SK-N-SH treated with all-trans-retinoic acid at 6 μM for 48 hours (cell line): Measurements from ENCODE around the gene TBC1D4.

ENCODE experiments used
- ATAC-seq: fragments of 200-7000 bp; cut with Tn5 transposase; 3 replicates; pipeline ENCODE4 v1.9.1; 2020; ENCODE audit warnings: mild to moderate bottlenecking, moderate library complexity
- ARNTL ChIP-seq: fragments of 450-650 bp; formaldehyde crosslinking; IDR thresholded peaks from 2 replicates; pipeline ENCODE4 v1.5.0; 2020; ENCODE audit warnings: low read depth, mild to moderate bottlenecking, moderate library complexity, borderline replicate concordance
- BACH2 ChIP-seq: fragments of 250-450 bp; sonication (Bioruptor Pico); IDR thresholded peaks from 2 replicates; pipeline ENCODE4 v1.9.0; 2021; ENCODE audit warnings: mild to moderate bottlenecking, borderline replicate concordance
- CSDC2 ChIP-seq: fragments of 250-450 bp; sonication (Bioruptor Pico); IDR thresholded peaks from 2 replicates; pipeline ENCODE4 v1.5.0; 2020; ENCODE audit warnings: mild to moderate bottlenecking, moderate library complexity
- ESRRG ChIP-seq: fragments of 250-450 bp; sonication (Bioruptor Pico); IDR thresholded peaks from 2 replicates; pipeline ENCODE4 v1.6.1; 2021; ENCODE audit warnings: mild to moderate bottlenecking
- GLIS3 ChIP-seq: fragments of 250-450 bp; sonication (Bioruptor Pico); IDR thresholded peaks from 2 replicates; pipeline ENCODE4 v1.5.0; 2020; ENCODE audit warnings: mild to moderate bottlenecking, moderate library complexity
- ISL1 ChIP-seq: fragments of 250-450 bp; sonication (Bioruptor Pico); IDR thresholded peaks from 2 replicates; pipeline ENCODE4 v2.1.2; 2022; ENCODE audit warnings: mild to moderate bottlenecking, moderate library complexity
- OSR1 ChIP-seq: fragments of 250-450 bp; sonication (Bioruptor Pico); IDR thresholded peaks from 2 replicates; pipeline ENCODE4 v1.8.0; 2022; ENCODE audit warnings: moderate library complexity, mild to moderate bottlenecking, inconsistent platforms
- PATZ1 ChIP-seq: fragments of 250-450 bp; sonication (Bioruptor Pico); IDR thresholded peaks from 2 replicates; pipeline ENCODE4 v1.8.0; 2020; ENCODE audit warnings: mild to moderate bottlenecking, moderate library complexity, borderline replicate concordance
- POU6F1 ChIP-seq: fragments of 250-450 bp; sonication (Bioruptor Pico); IDR thresholded peaks from 2 replicates; pipeline ENCODE4 v1.8.0; 2021; ENCODE audit warnings: low read depth, mild to moderate bottlenecking, moderate library complexity, borderline replicate concordance
- PPARA ChIP-seq: fragments of 250-450 bp; sonication (Bioruptor Pico); IDR thresholded peaks from 2 replicates; pipeline ENCODE4 v1.5.0; 2020; ENCODE audit warnings: mild to moderate bottlenecking, borderline replicate concordance
- RARB ChIP-seq: fragments of 250-450 bp; sonication (Bioruptor Pico); IDR thresholded peaks from 2 replicates; pipeline ENCODE4 v1.8.0; 2021; ENCODE audit warnings: mild to moderate bottlenecking, moderate library complexity
- SNAI2 ChIP-seq: fragments of 250-450 bp; sonication (Bioruptor Pico); IDR thresholded peaks from 2 replicates; pipeline ENCODE4 v1.5.0; 2020; ENCODE audit warnings: mild to moderate bottlenecking, moderate library complexity
- TCF4 ChIP-seq: fragments of 250-450 bp; sonication (Bioruptor Pico); IDR thresholded peaks from 2 replicates; pipeline ENCODE4 v1.8.0; 2021; ENCODE audit warnings: mild to moderate bottlenecking, moderate library complexity, borderline replicate concordance
- TOX ChIP-seq: fragments of 250-450 bp; sonication (Bioruptor Pico); IDR thresholded peaks from 2 replicates; pipeline ENCODE4 v1.8.0; 2021; ENCODE audit warnings: mild to moderate bottlenecking, moderate library complexity, borderline replicate concordance
- ZC3H10 ChIP-seq: fragments of 250-450 bp; sonication (Bioruptor Pico); IDR thresholded peaks from 2 replicates; pipeline ENCODE4 v1.5.1; 2021; ENCODE audit warnings: mild to moderate bottlenecking, moderate library complexity
- ZFP3 ChIP-seq: fragments of 250-450 bp; sonication (Bioruptor Pico); IDR thresholded peaks from 2 replicates; pipeline ENCODE4 v1.5.0; 2020; ENCODE audit warnings: mild to moderate bottlenecking, moderate library complexity
- ZFP30 ChIP-seq: fragments of 450-650 bp; formaldehyde crosslinking; IDR thresholded peaks from 2 replicates; pipeline ENCODE4 v1.5.0; 2022; ENCODE audit warnings: mild to moderate bottlenecking, moderate library complexity
- ZNF565 ChIP-seq: fragments of 450-650 bp; formaldehyde crosslinking; conservative IDR thresholded peaks from 2 replicates; pipeline ENCODE4 v1.5.0; 2020; ENCODE audit warnings: low read depth, mild to moderate bottlenecking, moderate library complexity
- ZNF70 ChIP-seq: fragments of 450-650 bp; formaldehyde crosslinking; IDR thresholded peaks from 2 replicates; pipeline ENCODE4 v1.5.0; 2020; ENCODE audit warnings: mild to moderate bottlenecking, moderate library complexity
- ZNF8 ChIP-seq: fragments of 450-650 bp; formaldehyde crosslinking; IDR thresholded peaks from 2 replicates; pipeline ENCODE4 v1.5.0; 2020; ENCODE audit warnings: mild to moderate bottlenecking, moderate library complexity
- TF ChIP-seq, protein P1 (sequence below): fragments of 250-450 bp; sonication (Bioruptor Pico); IDR thresholded peaks from 2 replicates; pipeline ENCODE4 v1.5.1; 2020; ENCODE audit warnings: low read depth, mild to moderate bottlenecking, moderate library complexity
- TF ChIP-seq, protein P2 (sequence below): fragments of 250-450 bp; sonication (Bioruptor Pico); IDR thresholded peaks from 2 replicates; pipeline ENCODE4 v1.5.1; 2021; ENCODE audit warnings: mild to moderate bottlenecking, moderate library complexity

The TBC1D4 gene

GRCh38 chr13:75319254-75319653 lies 162.7 kb downstream of the TBC1D4 start:
- TF ChIP-seq CSDC2 (no peak), ZC3H10 (CRISPR knock-in tag) (no peak), RARB (CRISPR knock-in tag) (no peak), PPARA (CRISPR knock-in tag) (no peak), GLIS3 (CRISPR knock-in tag) (no peak), ZFP30 (CRISPR knock-in tag) (no peak), ESRRG (CRISPR knock-in tag) (no peak), ZNF8 (no peak), OSR1 (CRISPR knock-in tag) (no peak), SNAI2 (CRISPR knock-in tag) (no peak), ZFP3 (CRISPR knock-in tag) (no peak), POU6F1 (CRISPR knock-in tag) (no peak), ARNTL (CRISPR knock-in tag) (no peak), ZNF565 (CRISPR knock-in tag) (no peak), BACH2 (no peak), ZNF70 (CRISPR knock-in tag) (no peak), PATZ1 (CRISPR knock-in tag) (no peak)
- TF ChIP-seq, protein P1, sequence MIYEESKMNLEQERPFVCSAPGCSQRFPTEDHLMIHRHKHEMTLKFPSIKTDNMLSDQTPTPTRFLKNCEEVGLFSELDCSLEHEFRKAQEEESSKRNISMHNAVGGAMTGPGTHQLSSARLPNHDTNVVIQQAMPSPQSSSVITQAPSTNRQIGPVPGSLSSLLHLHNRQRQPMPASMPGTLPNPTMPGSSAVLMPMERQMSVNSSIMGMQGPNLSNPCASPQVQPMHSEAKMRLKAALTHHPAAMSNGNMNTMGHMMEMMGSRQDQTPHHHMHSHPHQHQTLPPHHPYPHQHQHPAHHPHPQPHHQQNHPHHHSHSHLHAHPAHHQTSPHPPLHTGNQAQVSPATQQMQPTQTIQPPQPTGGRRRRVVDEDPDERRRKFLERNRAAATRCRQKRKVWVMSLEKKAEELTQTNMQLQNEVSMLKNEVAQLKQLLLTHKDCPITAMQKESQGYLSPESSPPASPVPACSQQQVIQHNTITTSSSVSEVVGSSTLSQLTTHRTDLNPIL (CRISPR knock-in tag): no peak
- TF ChIP-seq, protein P2, sequence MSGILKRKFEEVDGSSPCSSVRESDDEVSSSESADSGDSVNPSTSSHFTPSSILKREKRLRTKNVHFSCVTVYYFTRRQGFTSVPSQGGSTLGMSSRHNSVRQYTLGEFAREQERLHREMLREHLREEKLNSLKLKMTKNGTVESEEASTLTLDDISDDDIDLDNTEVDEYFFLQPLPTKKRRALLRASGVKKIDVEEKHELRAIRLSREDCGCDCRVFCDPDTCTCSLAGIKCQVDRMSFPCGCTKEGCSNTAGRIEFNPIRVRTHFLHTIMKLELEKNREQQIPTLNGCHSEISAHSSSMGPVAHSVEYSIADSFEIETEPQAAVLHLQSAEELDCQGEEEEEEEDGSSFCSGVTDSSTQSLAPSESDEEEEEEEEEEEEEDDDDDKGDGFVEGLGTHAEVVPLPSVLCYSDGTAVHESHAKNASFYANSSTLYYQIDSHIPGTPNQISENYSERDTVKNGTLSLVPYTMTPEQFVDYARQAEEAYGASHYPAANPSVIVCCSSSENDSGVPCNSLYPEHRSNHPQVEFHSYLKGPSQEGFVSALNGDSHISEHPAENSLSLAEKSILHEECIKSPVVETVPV (CRISPR knock-in tag): no peak
- no peak for ATAC-seq

DNA sequence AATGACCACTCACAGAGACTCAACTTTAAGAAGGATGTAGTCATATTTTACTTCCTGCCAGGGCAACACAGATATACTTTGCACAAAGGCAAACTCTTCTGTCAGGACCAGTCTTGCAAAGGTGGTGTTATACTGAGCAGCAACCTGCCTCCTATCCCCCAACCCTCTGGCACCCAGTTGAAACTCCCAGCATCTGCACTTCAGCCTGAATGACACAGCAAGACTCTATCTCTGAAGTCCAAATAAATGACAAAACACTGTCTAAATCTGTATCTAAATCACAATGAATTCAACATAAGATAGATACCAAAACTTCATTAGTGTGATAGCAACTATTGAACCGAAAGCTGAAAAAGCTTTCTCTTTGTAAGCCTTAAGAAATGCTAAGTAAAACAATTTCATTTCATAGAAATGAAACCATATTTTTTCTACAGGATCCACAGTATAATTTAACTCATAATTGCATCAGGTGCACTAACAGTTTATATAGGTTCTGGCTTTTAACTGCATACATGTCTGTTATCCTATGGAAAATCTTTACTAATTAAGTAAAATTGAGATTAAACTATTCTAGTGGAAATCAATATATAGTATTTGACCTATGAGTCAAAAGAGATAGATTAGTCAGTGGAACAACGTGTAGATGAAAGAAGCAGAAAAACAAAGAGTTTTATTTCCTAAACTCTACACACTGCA lies 163.7 kb downstream of the TBC1D4 start:
- TF ChIP-seq ZFP30 (CRISPR knock-in tag) (no peak), ARNTL (CRISPR knock-in tag) (no peak), ZNF70 (CRISPR knock-in tag) (no peak), ZC3H10 (CRISPR knock-in tag) (no peak), TOX (CRISPR knock-in tag) (no peak), ZNF8 (no peak), GLIS3 (CRISPR knock-in tag) (no peak), BACH2 (no peak), OSR1 (CRISPR knock-in tag) (no peak), ESRRG (CRISPR knock-in tag) (no peak), PPARA (CRISPR knock-in tag) (no peak), TCF4 (CRISPR knock-in tag) (no peak), PATZ1 (CRISPR knock-in tag) (no peak), RARB (CRISPR knock-in tag) (no peak), ZNF565 (CRISPR knock-in tag) (no peak), ISL1 (no peak)
- TF ChIP-seq, protein P2 (CRISPR knock-in tag): no peak
- TF ChIP-seq, protein P1 (CRISPR knock-in tag): no peak
- ATAC-seq: no peak
